Osteocyte (in vitro differentiated cells): ENCODE data around the gene RALGPS1. TPM values are rescaled to one million over a fixed set of nuclear protein-coding genes. Genes with fewer than 3 reads are reported as not detected.

ENCODE experiments used
- DNase-seq: peaks from one replicate; pipeline ENCODE4 v3.0.0; 2021; ENCODE audit warnings: mixed read lengths; ENCODE audit not compliant: unreplicated experiment; ENCODE audit errors: extremely low spot score
- H3K27ac Mint-ChIP-seq: one replicate; pipeline ENCODE4 v1.8.0; 2021; ENCODE audit warnings: mild to moderate bottlenecking, mixed read lengths; ENCODE audit not compliant: unreplicated experiment
- H3K27me3 Mint-ChIP-seq: one replicate; pipeline ENCODE4 v1.8.0; 2021; ENCODE audit warnings: mixed read lengths; ENCODE audit not compliant: unreplicated experiment
- H3K36me3 Mint-ChIP-seq: one replicate; pipeline ENCODE4 v1.8.0; 2021; ENCODE audit warnings: mixed read lengths; ENCODE audit not compliant: unreplicated experiment
- H3K4me1 Mint-ChIP-seq: one replicate; pipeline ENCODE4 v1.8.0; 2021; ENCODE audit warnings: mixed read lengths; ENCODE audit not compliant: unreplicated experiment
- H3K4me3 Mint-ChIP-seq: one replicate; pipeline ENCODE4 v1.8.0; 2021; ENCODE audit warnings: mild to moderate bottlenecking, moderate library complexity, mixed read lengths; ENCODE audit not compliant: unreplicated experiment
- H3K9me3 Mint-ChIP-seq: one replicate; pipeline ENCODE4 v1.8.0; 2021; ENCODE audit warnings: mixed read lengths; ENCODE audit not compliant: unreplicated experiment
- CTCF ChIP-seq: fragments of 200-600 bp; sonication (generic); IDR thresholded peaks from 2 replicates; pipeline ENCODE4 v1.5.0; 2021; ENCODE audit warnings: antibody characterized with exemption, mild to moderate bottlenecking, moderate library complexity
- long read RNA-seq: library from polyadenylated mRNA; unstranded; transcript quantifications from one replicate; pipeline ENCODE4 v2.0.0, GENCODE V29; 2021
- total RNA-seq: library from RNA; stranded (reverse); gene quantifications from 2 replicates; pipeline ENCODE4 v1.2.1, GENCODE V29; 2021

Gene RALGPS1
- total RNA-seq, result 8.7 and 9.9 TPM in 2 replicates
- long read RNA-seq, partial matches to known transcripts, result 0 of 4 reads
- long read RNA-seq, other reads (novel, unspliced or antisense), result 4 of 4 reads

DNA sequence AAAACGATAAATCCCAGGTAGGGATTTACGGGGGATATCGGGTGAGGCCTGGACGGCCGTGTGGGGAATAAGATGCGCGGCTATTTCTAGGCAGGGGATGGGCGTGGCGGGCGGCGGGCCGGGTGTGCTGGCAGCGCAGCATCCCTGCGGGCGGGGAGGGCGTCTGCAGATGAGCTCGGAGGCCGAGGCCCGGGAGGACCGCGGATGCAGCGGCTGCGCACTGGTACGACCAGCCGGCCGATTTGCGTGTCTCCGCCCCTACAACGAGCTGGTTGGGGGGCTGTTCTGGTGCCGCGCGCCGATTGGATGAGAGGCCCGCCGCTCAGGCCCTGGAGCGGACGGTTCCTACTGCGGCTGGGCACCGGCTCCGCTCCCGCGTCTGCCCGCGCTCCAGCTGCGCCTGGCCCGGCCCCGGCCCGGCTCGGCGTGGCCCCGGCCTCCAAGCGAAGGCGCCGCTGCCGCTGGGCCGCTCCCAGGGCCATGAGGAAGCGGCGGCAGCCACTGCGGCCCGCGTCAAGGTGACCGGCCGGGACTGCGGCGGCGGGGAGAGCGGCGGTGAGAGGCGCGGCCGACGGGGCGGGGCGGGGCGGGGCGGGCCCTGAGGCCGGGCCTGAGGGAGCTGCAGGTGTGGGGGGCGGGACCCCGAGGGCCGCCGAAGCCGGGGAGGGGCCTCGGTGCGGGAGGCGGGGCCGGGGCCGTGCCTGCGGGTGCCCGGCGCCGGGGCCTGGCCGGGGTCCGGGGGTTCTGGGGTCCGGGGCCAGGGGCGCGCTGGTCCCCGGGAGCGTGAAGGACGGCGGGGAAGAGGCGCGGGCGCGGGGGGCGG lies at the start of gene RALGPS1:
RALGPS1 (plus strand) TSS at position 325 of the 823 bp plus-strand sequence. CDS start 47,508 bp downstream, outside the sequence.
- DNase-seq, result peak; percentile 98
- no peak for TF ChIP-seq CTCF
- H3K27me3 Mint-ChIP-seq, result peaks cover 16% of the 10 kb centered on the region
- H3K27ac Mint-ChIP-seq, result peak within 1 kb of the TSS; percentile 27
- peak within 1 kb of the TSS; percentile 72 for H3K4me3 Mint-ChIP-seq
- H3K4me1 Mint-ChIP-seq, result peaks cover 14% of the 10 kb centered on the region
- peaks cover 3% of the 10 kb centered on the region for H3K9me3 Mint-ChIP-seq
- no peaks in the 10 kb centered on the region for H3K36me3 Mint-ChIP-seq

GRCh38 chr9:126869368-126869767 lies 45.2 kb upstream of the RALGPS1 start:
- TF ChIP-seq CTCF, result no peak
- no peak overlapping the region for H3K27ac Mint-ChIP-seq
- H3K27me3 Mint-ChIP-seq, result no peaks in the 10 kb centered on the region
- H3K36me3 Mint-ChIP-seq, result peaks cover 32% of the 10 kb centered on the region
- no peaks in the 10 kb centered on the region for H3K9me3 Mint-ChIP-seq
- no peak overlapping the region for H3K4me3 Mint-ChIP-seq
- DNase-seq, result no peak
- H3K4me1 Mint-ChIP-seq, result no peaks in the 10 kb centered on the region

- Mint-ChIP-seq H3K27ac (peak overlapping the region; percentile 19), H3K9me3 (no peaks in the 10 kb centered on the region), H3K4me1 (peaks cover 19% of the 10 kb centered on the region), H3K36me3 (peaks cover 12% of the 10 kb centered on the region), H3K27me3 (no peaks in the 10 kb centered on the region), H3K4me3 (no peak overlapping the region)
- TF ChIP-seq CTCF, result no peak
- no peak for DNase-seq
These were observed 42.1 kb upstream of the RALGPS1 start for GRCh38 chr9:126872516-126872915.

- DNase-seq, result peak; percentile 4
- TF ChIP-seq CTCF, result no peak
- Mint-ChIP-seq H3K4me3 (no peak overlapping the region), H3K4me1 (peaks cover 19% of the 10 kb centered on the region), H3K9me3 (no peaks in the 10 kb centered on the region), H3K36me3 (peaks cover 13% of the 10 kb centered on the region), H3K27ac (peak overlapping the region; percentile 29), H3K27me3 (no peaks in the 10 kb centered on the region)
These were observed 39.9 kb upstream of the RALGPS1 start for GRCh38 chr9:126874546-126875314.
